Stimulated activated CD8-positive, alpha-beta memory T cell treated with anti-CD3 and anti-CD28 coated beads, Interleukin-4, amount 100 ng/mL, for 48 hours (primary cell): ENCODE measurements around the gene HOXD10.

Source experiments
- DNase-seq: peaks from one replicate; pipeline ENCODE4 v3.0.0-alpha.2; 2020

The HOXD10 gene

GRCh38 chr2:176123411-176124109, 7.0 kb downstream of the HOXD10 start:
- DNase-seq: no peak

- no peak for DNase-seq
Measured at GRCh38 chr2:176124110-176124946, 7.8 kb downstream of the HOXD10 start.

DNA sequence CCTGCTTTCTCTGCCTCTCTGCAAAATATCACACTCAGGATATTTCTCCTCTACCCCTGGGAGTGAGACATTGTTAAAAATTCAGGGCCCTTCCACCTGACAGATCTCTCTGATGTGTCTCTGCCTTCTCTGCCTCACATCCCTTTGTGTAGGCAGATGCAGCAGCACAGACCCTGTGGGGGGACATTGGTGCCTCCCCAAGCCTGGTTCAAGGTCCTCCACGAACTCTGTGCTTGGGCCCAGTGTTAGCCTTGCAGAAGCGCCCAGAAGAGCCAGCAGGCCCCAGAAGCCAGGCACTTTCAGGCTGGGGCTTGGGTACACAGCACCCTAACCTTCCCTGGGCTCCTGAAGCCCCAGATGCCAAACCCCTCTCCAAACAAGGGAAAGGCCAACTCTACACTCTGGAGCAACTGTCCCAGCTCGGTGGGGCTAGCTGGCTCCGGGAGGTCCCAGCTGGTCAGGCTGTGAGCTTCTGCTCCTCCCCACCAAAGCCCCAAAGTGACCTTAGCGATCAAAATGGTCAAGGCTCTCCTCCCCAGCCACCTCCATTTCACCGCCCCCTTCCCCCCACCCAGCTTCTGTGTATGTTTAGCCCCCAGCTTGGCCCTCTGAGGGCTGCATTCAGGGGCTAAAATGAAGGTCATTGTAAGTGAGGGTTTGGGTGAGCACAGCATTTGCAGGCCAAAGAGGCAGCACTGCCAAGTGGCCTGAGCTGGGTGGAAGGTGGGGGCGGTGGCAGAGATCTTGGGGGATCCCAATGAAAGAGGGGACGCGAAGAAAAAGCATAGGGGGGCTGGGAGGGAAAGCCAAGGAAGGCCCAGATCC, 8.6 kb downstream of the HOXD10 start:
- no peak for DNase-seq

GRCh38 chr2:176125772-176126054, 9.1 kb downstream of the HOXD10 start:
- no peak for DNase-seq

DNA sequence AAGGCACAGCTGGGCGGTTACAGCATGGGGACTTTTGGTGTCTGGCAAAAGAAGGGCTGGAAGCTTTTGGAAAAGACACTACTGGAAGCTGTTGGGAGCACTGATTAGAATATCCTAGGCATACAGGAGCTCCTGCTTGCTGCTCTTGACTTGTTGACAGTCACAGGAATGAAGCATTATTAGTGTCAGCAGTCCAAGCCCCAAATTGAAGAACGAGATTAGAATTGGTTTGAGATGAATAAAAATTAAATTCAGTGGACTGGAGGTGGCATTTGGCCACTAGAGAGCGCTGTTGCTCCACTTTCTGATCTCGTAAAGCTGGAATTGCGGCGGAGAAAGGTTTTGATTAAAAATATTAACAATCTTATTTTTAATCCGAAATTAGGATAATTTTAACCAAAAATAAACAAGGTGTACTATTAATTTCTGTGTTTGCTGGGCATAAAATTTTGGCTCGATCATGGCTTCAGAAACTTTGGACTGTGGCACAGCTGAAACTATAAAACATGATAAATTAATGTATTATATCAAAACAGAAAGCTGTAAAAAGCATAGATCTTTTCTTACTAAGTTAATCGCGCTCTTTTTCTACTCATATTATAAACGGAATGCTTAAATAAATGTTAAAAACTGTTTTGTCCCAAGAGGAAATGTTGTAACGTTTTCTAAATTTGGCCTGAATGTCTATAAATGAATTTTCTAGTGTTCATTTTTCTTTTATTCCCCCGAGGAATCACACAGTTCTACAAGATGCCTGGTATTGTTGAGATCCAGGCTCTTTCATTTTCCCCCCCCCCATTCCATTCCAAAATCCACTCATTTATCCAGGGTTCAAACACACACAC, 10.6 kb downstream of the HOXD10 start:
- peak; percentile 83 for DNase-seq

DNA sequence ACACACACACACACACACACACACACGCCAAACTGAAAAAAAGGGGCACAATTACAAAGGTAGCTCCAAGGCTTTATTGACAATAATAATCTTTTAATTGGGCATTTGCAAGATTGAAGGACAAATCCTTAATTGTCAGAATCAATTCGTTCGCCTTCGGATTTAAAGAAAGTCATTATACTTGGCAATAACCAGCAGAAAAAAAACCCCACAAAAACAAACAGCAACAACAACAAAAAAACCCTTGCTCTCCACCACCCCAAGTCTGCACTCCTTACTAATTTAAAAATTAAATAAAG, 11.1 kb downstream of the HOXD10 start:
- DNase-seq: no peak

DNA sequence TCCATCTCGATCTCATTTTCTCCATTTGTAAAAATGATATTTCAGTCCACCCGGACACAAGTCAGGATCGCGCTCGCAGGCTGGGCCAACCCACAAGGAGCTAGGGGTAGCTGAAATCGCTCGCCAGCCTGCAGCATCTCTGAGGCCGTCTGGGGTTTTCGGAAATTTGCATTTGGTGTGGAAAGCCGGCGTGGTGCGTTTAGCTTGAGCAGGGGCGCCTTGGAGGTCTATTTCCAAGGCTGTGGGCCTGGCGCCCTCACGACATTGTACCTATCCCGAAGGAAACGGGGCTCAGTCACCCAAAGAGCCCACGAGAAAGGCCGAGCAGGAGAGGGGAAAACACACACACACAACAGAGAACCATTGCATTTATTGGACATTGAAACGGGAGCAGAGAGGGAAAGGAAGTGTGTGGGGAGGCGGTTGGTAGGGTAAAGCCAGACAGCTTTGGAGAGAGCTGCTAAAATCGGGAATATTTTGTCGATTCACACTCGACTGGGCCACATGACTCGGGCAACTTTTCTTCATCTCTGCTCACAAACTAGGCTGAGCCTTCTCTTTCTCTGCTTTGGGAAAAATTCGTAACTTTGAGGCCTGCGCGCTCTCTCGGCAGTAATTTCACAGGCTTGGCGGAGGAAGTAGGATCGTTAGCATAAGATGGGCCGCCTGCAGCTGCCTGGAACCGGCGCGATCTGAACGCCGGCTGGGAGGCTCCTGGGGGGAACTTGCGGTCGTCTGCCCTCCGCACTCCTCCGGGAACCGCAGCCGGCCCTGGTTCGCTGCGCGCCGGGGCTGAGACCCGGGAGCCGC, 11.8 kb downstream of the HOXD10 start:
- no peak for DNase-seq

DNA sequence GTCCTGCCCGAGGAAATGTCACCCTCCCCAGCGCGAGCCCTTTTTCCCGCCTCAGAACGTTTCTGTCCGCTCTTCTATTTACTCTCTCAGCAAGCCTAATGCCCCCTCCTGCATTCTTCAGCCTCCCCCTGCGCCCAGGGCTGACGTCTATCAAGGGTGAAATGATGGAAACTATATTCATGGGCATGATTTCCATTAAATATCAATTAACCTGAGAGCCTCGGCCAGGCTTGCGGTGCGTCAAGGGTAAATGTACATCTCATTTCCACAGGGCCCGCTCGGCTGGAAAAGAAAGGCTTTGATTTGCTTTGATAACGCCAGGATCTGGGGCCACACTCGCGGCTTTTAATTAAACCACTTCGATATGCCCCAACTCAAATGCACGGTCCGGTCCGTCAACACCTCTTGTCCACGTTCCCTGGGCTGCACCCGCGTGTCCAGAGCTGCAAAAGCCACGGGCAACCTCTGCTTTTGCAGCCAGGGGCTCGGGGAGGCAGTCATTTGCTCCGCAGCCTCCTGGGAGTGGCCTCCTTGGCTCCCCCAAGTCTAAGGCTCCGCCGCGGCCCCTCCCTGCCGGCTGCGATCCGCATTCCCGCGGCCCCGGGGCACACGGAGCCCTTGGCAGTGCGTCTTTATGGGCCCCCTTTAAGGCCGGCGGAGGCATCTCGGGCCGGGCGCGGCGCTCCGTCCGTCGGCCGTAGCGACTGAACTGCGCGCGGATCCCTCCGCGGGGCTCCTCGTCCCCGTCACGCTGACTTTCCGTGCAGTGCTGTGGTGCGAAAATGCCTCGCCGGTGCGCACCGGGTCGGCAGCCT, 12.6 kb downstream of the HOXD10 start, which contains the start of gene HOXD8:
TSS of gene HOXD8 (plus strand) at position 724 of the 815 bp plus-strand sequence. CDS start 662 bp downstream, outside the sequence.
- DNase-seq: peak; percentile 46

DNA sequence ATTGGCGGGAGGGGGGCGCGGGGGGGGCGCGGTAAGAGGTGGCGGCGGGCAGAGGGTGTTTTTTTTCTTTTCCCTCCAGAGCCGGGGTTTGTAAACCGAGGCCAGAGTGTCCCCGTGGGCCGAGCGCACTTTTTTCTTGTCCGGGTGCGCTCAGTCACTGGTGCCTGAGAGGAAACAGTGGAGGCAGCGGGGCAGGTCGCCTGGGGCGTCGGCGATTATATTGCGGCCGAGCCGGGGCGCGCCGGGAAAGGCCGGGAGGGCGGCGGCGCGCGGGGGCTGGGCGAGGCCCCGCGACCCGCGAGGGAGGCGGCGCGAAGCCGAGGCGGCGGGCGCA, 13.2 kb downstream of the HOXD10 start:
- DNase-seq: no peak

DNA sequence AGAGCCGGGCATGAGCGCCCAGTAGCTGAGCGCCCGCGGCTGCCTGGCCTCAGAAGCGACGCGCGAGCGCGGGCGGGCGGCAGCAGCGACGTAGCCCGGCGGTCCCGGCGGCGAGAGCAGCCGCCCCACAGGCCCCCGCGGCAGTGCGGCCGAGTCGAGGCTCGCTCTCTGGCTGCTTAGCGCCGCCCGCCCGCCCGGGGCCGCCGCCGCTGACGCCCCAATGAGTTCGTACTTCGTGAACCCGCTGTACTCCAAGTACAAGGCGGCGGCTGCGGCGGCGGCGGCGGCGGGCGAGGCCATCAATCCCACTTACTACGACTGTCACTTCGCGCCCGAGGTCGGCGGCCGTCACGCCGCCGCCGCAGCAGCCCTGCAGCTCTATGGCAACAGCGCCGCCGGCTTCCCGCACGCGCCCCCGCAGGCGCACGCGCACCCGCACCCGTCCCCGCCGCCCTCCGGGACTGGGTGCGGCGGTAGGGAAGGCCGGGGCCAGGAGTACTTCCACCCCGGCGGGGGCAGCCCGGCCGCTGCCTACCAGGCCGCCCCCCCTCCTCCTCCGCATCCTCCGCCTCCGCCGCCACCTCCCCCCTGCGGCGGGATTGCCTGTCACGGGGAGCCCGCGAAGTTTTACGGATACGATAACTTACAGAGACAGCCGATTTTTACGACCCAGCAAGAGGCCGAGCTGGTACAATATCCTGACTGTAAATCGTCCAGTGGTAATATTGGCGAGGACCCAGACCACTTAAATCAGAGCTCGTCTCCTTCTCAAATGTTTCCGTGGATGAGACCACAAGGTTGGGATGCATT, 13.8 kb downstream of the HOXD10 start:
- peak; percentile 53 for DNase-seq

- DNase-seq: no peak
Measured at GRCh38 chr2:176130957-176131847, 14.6 kb downstream of the HOXD10 start.

DNA sequence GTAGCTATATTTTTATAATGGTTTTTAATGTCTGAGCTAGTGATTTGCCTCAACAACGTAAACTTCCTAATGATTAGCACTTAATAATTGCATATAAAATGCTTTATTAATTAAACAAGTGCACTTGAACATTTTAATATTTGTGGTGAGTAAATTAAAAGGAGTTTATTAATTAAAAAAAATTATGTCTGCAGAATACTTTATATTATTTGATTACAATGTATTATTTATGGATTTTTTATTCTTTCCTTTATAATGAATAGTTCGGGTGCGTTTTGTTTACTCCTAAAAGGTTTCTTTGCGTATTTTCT, 15.2 kb downstream of the HOXD10 start:
- no peak for DNase-seq

DNA sequence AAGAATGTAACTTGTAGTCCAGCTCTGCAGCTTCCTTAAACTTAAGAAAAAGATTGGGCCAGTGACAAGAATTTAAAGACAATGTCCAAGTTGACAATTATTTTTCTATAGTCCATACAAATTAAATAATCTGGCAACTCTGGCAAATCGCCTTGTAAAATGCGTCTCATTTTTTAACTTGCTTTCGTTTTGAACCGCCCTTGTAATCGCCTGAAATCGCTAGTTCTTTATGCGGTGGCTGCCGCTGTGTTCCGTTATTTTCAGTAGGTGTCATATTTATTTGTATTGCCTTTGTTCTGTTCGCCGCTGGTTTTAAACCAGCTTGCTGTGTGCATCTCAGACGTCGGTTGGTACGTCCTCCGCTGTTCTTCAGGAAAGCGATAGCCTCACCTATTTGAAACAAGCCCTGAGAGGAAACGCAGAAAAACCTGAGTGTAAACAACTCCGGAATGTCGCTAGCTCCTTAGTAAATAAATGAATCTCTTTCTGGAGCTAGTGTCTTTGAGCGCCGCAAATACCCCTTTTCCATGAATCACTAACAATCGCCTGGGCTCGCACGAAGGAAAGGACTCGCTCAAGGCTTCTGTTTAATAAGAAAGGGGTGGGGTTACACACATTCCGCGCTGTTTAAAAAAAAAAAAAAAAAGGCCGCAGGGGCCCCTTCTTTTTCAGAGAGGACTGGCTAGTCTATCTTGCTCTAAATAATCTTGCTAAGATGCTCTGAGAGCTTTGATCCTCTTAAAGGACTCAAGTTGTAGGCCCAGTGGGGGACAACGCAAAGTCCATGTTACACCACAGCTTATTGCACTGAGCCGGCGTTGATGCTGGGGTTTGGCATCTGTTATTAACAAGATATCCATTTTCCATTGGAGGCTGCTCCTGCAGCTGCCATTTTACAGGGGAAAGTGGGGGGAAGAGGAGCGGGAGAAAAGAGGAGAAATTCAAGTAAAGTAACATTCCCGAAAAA, 15.9 kb downstream of the HOXD10 start:
- no peak for DNase-seq

GRCh38 chr2:176133389-176133788, 16.8 kb downstream of the HOXD10 start:
- DNase-seq: no peak

GRCh38 chr2:176134035-176134434, 17.5 kb downstream of the HOXD10 start:
- no peak for DNase-seq

DNA sequence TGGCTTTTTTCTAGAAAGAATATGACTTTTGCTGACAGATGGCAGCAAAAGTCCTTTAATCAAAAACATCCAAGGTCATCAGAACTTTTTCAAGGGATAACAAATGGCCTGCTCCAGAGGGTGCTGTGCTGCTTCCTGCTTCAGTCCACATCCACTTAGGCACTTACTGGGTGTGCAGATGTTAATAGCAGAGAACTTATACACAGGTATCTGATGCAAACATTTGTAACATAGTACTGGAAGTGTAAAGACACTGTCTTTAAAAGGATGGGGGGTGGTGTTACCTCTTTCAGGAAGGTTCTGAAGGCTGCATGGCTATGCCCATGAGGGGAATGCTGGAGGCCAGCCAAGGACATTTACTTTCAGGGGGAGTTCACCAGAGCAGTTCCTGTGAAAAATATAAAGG, 18.5 kb downstream of the HOXD10 start:
- no peak for DNase-seq

GRCh38 chr2:176136374-176137251, 20.0 kb downstream of the HOXD10 start:
- DNase-seq: no peak
